ENCODE measurements around the gene TBX21. TPM values are rescaled to one million over a fixed set of nuclear protein-coding genes. Genes with fewer than 3 reads are reported as not detected.

Gene TBX21
- total and polyA plus RNA-seq, 2 experiments from 2014 or later, result not detected

GRCh38 chr17:47724705-47725104 is 8.3 kb upstream of the TBX21 start (continued):
- TF ChIP-seq, protein P1, sequence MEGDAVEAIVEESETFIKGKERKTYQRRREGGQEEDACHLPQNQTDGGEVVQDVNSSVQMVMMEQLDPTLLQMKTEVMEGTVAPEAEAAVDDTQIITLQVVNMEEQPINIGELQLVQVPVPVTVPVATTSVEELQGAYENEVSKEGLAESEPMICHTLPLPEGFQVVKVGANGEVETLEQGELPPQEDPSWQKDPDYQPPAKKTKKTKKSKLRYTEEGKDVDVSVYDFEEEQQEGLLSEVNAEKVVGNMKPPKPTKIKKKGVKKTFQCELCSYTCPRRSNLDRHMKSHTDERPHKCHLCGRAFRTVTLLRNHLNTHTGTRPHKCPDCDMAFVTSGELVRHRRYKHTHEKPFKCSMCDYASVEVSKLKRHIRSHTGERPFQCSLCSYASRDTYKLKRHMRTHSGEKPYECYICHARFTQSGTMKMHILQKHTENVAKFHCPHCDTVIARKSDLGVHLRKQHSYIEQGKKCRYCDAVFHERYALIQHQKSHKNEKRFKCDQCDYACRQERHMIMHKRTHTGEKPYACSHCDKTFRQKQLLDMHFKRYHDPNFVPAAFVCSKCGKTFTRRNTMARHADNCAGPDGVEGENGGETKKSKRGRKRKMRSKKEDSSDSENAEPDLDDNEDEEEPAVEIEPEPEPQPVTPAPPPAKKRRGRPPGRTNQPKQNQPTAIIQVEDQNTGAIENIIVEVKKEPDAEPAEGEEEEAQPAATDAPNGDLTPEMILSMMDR (conservative IDR thresholded peaks at IDR 0.05; ENCODE audit: low read depth in 2 of 2), result no peak

GRCh38 chr17:47725446-47726111 is 7.5 kb upstream of the TBX21 start:
- H4K20me1 ChIP-seq (replicated peaks; ENCODE audit: insufficient read depth), result no peaks in the 10 kb centered on the region
- H3K27me3 Mint-ChIP-seq (ENCODE audit: insufficient read depth, low read depth, poor library complexity), result peaks cover 20% of the 10 kb centered on the region
- no peak for TF ChIP-seq EZH2phosphoT487 (IDR thresholded peaks at IDR 0.05; ENCODE audit: unreplicated experiment)
- TF ChIP-seq ZNF331 (CRISPR knock-in tag; IDR thresholded peaks at IDR 0.05; ENCODE audit: low read depth), result no peak
- TF ChIP-seq, protein P2, sequence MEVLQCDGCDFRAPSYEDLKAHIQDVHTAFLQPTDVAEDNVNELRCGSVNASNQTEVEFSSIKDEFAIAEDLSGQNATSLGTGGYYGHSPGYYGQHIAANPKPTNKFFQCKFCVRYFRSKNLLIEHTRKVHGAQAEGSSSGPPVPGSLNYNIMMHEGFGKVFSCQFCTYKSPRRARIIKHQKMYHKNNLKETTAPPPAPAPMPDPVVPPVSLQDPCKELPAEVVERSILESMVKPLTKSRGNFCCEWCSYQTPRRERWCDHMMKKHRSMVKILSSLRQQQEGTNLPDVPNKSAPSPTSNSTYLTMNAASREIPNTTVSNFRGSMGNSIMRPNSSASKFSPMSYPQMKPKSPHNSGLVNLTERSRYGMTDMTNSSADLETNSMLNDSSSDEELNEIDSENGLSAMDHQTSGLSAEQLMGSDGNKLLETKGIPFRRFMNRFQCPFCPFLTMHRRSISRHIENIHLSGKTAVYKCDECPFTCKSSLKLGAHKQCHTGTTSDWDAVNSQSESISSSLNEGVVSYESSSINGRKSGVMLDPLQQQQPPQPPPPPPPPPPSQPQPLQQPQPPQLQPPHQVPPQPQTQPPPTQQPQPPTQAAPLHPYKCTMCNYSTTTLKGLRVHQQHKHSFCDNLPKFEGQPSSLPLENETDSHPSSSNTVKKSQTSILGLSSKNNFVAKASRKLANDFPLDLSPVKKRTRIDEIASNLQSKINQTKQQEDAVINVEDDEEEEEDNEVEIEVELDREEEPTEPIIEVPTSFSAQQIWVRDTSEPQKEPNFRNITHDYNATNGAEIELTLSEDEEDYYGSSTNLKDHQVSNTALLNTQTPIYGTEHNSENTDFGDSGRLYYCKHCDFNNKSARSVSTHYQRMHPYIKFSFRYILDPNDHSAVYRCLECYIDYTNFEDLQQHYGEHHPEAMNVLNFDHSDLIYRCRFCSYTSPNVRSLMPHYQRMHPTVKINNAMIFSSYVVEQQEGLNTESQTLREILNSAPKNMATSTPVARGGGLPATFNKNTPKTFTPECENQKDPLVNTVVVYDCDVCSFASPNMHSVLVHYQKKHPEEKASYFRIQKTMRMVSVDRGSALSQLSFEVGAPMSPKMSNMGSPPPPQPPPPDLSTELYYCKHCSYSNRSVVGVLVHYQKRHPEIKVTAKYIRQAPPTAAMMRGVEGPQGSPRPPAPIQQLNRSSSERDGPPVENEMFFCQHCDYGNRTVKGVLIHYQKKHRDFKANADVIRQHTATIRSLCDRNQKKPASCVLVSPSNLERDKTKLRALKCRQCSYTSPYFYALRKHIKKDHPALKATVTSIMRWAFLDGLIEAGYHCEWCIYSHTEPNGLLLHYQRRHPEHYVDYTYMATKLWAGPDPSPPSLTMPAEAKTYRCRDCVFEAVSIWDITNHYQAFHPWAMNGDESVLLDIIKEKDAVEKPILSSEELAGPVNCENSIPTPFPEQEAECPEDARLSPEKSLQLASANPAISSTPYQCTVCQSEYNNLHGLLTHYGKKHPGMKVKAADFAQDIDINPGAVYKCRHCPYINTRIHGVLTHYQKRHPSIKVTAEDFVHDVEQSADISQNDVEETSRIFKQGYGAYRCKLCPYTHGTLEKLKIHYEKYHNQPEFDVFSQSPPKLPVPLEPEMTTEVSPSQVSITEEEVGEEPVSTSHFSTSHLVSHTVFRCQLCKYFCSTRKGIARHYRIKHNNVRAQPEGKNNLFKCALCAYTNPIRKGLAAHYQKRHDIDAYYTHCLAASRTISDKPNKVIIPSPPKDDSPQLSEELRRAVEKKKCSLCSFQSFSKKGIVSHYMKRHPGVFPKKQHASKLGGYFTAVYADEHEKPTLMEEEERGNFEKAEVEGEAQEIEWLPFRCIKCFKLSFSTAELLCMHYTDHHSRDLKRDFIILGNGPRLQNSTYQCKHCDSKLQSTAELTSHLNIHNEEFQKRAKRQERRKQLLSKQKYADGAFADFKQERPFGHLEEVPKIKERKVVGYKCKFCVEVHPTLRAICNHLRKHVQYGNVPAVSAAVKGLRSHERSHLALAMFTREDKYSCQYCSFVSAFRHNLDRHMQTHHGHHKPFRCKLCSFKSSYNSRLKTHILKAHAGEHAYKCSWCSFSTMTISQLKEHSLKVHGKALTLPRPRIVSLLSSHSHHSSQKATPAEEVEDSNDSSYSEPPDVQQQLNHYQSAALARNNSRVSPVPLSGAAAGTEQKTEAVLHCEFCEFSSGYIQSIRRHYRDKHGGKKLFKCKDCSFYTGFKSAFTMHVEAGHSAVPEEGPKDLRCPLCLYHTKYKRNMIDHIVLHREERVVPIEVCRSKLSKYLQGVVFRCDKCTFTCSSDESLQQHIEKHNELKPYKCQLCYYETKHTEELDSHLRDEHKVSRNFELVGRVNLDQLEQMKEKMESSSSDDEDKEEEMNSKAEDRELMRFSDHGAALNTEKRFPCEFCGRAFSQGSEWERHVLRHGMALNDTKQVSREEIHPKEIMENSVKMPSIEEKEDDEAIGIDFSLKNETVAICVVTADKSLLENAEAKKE (CRISPR knock-in tag; IDR thresholded peaks at IDR 0.05), result no peak
- TF ChIP-seq CREB1 (CRISPR knock-in tag; IDR thresholded peaks at IDR 0.05; ENCODE audit: low read depth), result no peak
- no peak for TF ChIP-seq ZNF114 (CRISPR knock-in tag; IDR thresholded peaks at IDR 0.05)
- TF ChIP-seq, protein P1 (conservative IDR thresholded peaks at IDR 0.05; ENCODE audit: low read depth in 2 of 2), result peak; percentile 13 to 43; a peak in 3 of 4 replicates
- no peak for TF ChIP-seq POLR2AphosphoS5 (IDR thresholded peaks at IDR 0.05; ENCODE audit: low read depth)
- no peak for TF ChIP-seq JUNB (IDR thresholded peaks at IDR 0.05; ENCODE audit: unreplicated experiment)
- peak; percentile 62 for TF ChIP-seq REST (IDR thresholded peaks at IDR 0.05; ENCODE audit: unreplicated experiment)
- no peak for TF ChIP-seq NANOG (IDR thresholded peaks at IDR 0.05; ENCODE audit: borderline replicate concordance)

More at GRCh38 chr17:47725446-47726111, 7.5 kb upstream of the TBX21 start:
- no peaks in the 10 kb centered on the region for H3K9me3 Mint-ChIP-seq
- no peaks in the 10 kb centered on the region for H3F3A ChIP-seq (replicated peaks; ENCODE audit: low read depth)
- no peak overlapping the region for H3K4me2 ChIP-seq
- no peak overlapping the region for H3K27ac ChIP-seq (ENCODE audit: low read depth)
- H3K4me1 Mint-ChIP-seq, result peaks cover 20% of the 10 kb centered on the region
- peaks cover 34% of the 10 kb centered on the region for H3K27me3 ChIP-seq (ENCODE audit: insufficient read depth)
- H3K36me3 Mint-ChIP-seq (ENCODE audit: low read depth), result no peaks in the 10 kb centered on the region
- no peaks in the 10 kb centered on the region for H3K36me3 ChIP-seq (ENCODE audit: insufficient read depth)
- no peaks in the 10 kb centered on the region for H3K9me2 ChIP-seq (ENCODE audit: insufficient read depth)
- H3K4me3 ChIP-seq, result no peak overlapping the region
- DNase-seq (ENCODE audit: low spot score) (no peak), ATAC-seq (no peak)
- no peak overlapping the region for H3K27ac Mint-ChIP-seq
- no peak overlapping the region for H3K4me3 Mint-ChIP-seq
- H3K79me2 ChIP-seq (replicated peaks; ENCODE audit: insufficient read depth), result no peaks in the 10 kb centered on the region
- no peak overlapping the region for H2AFZ ChIP-seq
- peaks cover 10% of the 10 kb centered on the region; the same call in 1 of the 2 replicates for H3K4me1 ChIP-seq (ENCODE audit: insufficient read depth)
